Trophoblast cell (in vitro differentiated cells and primary cell): ENCODE data around the gene LAMTOR3.
A peak's percentile ranks its signal among the peaks of the same experiment; 100 is the strongest.

Experiments used
- DNase-seq, 2 donors: peaks; one replicate each; pipeline ENCODE4 v3.0.0-alpha.2; 2016
- H2AFZ ChIP-seq: 2 replicates; pipeline ENCODE4 v1.6.1; 2013; ENCODE audit warnings: low read length, moderate library complexity, mild to moderate bottlenecking; ENCODE audit not compliant: insufficient read depth, poor library complexity
- H2AK5ac ChIP-seq: 2 replicates; pipeline ENCODE4 v1.6.1; 2013; ENCODE audit warnings: mild to moderate bottlenecking, low read length
- H2BK120ac ChIP-seq: 2 replicates; pipeline ENCODE4 v1.6.1; 2013; ENCODE audit warnings: low read length, mild to moderate bottlenecking, moderate library complexity; ENCODE audit not compliant: insufficient read depth, poor library complexity
- H2BK12ac ChIP-seq: 2 replicates; pipeline ENCODE4 v1.6.1; 2013; ENCODE audit warnings: mild to moderate bottlenecking, low read length, moderate library complexity
- H2BK5ac ChIP-seq: 2 replicates; pipeline ENCODE4 v1.6.1; 2013; ENCODE audit warnings: low read length, low read depth, moderate library complexity, mild to moderate bottlenecking; ENCODE audit not compliant: poor library complexity
- H3K14ac ChIP-seq: 2 replicates; pipeline ENCODE4 v1.6.1; 2013; ENCODE audit warnings: mild to moderate bottlenecking, low read length
- H3K18ac ChIP-seq: 2 replicates; pipeline ENCODE4 v1.6.1; 2013; ENCODE audit warnings: mild to moderate bottlenecking, low read length
- H3K23ac ChIP-seq: 2 replicates; pipeline ENCODE4 v1.6.1; 2013; ENCODE audit warnings: low read length
- H3K27ac ChIP-seq: 2 replicates; pipeline ENCODE4 v1.5.1; 2013; ENCODE audit warnings: low read depth, mild to moderate bottlenecking, inconsistent platforms, low read length, moderate library complexity
- H3K27me3 ChIP-seq: 2 replicates; pipeline ENCODE4 v1.6.1; 2013; ENCODE audit warnings: inconsistent platforms, mild to moderate bottlenecking, low read length, moderate library complexity; ENCODE audit not compliant: insufficient read depth
- H3K36me3 ChIP-seq, 2 experiments: 1 replicate in 1 of 2; 2 replicates in 1 of 2; pipeline ENCODE4 v1.6.1; 2013; ENCODE audit warnings: low read length in 2 of 2, mild to moderate bottlenecking in 2 of 2, moderate library complexity in 1 of 2; ENCODE audit not compliant: insufficient read depth in 2 of 2, control insufficient read depth in 1 of 2
- H3K4ac ChIP-seq: 2 replicates; pipeline ENCODE4 v1.6.1; 2013; ENCODE audit warnings: low read depth, mild to moderate bottlenecking, low read length, moderate library complexity
- H3K4me1 ChIP-seq, 2 experiments: 1 replicate in 1 of 2; 2 replicates in 1 of 2; pipeline ENCODE4 v1.6.1; 2013; ENCODE audit warnings: low read length in 2 of 2, mild to moderate bottlenecking in 2 of 2, moderate library complexity in 1 of 2; ENCODE audit not compliant: insufficient read depth in 2 of 2, control insufficient read depth in 1 of 2
- H3K4me2 ChIP-seq: 2 replicates; pipeline ENCODE4 v1.6.1; 2013; ENCODE audit warnings: inconsistent platforms, mild to moderate bottlenecking, low read length, moderate library complexity
- H3K4me3 ChIP-seq: 2 replicates; pipeline ENCODE4 v1.5.1; 2013; ENCODE audit warnings: mild to moderate bottlenecking, low read depth, low read length, inconsistent platforms
- H3K79me1 ChIP-seq: one replicate; pipeline ENCODE4 v1.6.1; 2013; ENCODE audit warnings: low read length
- H3K79me2 ChIP-seq: 2 replicates; pipeline ENCODE4 v1.6.1; 2013; ENCODE audit warnings: low read length, mild to moderate bottlenecking; ENCODE audit not compliant: control insufficient read depth, insufficient read depth, poor library complexity
- H3K9ac ChIP-seq: 2 replicates; pipeline ENCODE4 v1.6.1; 2013; ENCODE audit warnings: mild to moderate bottlenecking, low read length
- H3K9me3 ChIP-seq: 2 replicates; pipeline ENCODE4 v1.6.1; 2013; ENCODE audit warnings: low read depth, mild to moderate bottlenecking, control low read depth, inconsistent platforms, low read length; ENCODE audit not compliant: insufficient read depth
- H4K12ac ChIP-seq: 2 replicates; pipeline ENCODE4 v1.6.1; 2013; ENCODE audit warnings: low read depth, mild to moderate bottlenecking, low read length, moderate library complexity
- H4K8ac ChIP-seq: 2 replicates; pipeline ENCODE4 v1.6.1; 2013; ENCODE audit warnings: low read depth, mild to moderate bottlenecking, low read length, moderate library complexity
- H4K91ac ChIP-seq: one replicate; pipeline ENCODE4 v1.6.1; 2013; ENCODE audit warnings: low read depth, mild to moderate bottlenecking, low read length, moderate library complexity
- WGBS: extraction: QIAGEN DNeasy Blood & Tissue Kit; methylation state at CpG from one replicate; pipeline ENCODE4 v1.1.7; 2013; ENCODE audit warnings: missing lambda C conversion rate; ENCODE audit not compliant: insufficient read length, insufficient coverage; ENCODE audit errors: extremely low coverage; 5-methylcytosine and 5-hydroxymethylcytosine counted together

Gene LAMTOR3

GRCh38 chr4:99879458-99879857 lies 14.8 kb downstream of the LAMTOR3 start:
- Histone ChIP-seq H2AK5ac (no peak overlapping the region), H3K4me1 (peaks cover 2% of the 10 kb centered on the region in 2 experiments), H3K18ac (no peak overlapping the region), H3K36me3 (peaks cover 3 to 10% of the 10 kb centered on the region in 2 experiments), H3K4me2 (no peak overlapping the region), H4K12ac (no peak overlapping the region), H2BK12ac (no peak overlapping the region), H2BK120ac (no peak overlapping the region), H3K4me3 (no peak overlapping the region), H3K27ac (no peak overlapping the region), H3K27me3 (no peaks in the 10 kb centered on the region), H2AFZ (no peak overlapping the region), H2BK5ac (no peak overlapping the region), H3K79me1 (no peaks in the 10 kb centered on the region), H4K91ac (no peak overlapping the region), H3K23ac (no peak overlapping the region), H4K8ac (no peak overlapping the region), H3K14ac (no peak overlapping the region), H3K9me3 (no peaks in the 10 kb centered on the region), H3K4ac (no peak overlapping the region), H3K9ac (no peak overlapping the region), H3K79me2 (no peaks in the 10 kb centered on the region)
- DNase-seq, result peak in 1 of 2 donors; percentile 12
- no CpG with 5 or more reads among the region's 3 CpGs for WGBS

GRCh38 chr4:99878604-99879003 lies 15.6 kb downstream of the LAMTOR3 start:
- no peaks in the 10 kb centered on the region for H3K79me2 ChIP-seq
- DNase-seq, result no peak
- no peak overlapping the region for H3K9ac ChIP-seq
- no peak overlapping the region for H3K14ac ChIP-seq
- no peak overlapping the region for H3K27ac ChIP-seq
- peaks cover 3 to 10% of the 10 kb centered on the region in 2 experiments for H3K36me3 ChIP-seq
- H3K4ac ChIP-seq, result no peak overlapping the region
- H3K18ac ChIP-seq, result no peak overlapping the region
- H2BK5ac ChIP-seq, result no peak overlapping the region
- H2BK12ac ChIP-seq, result no peak overlapping the region
- no peak overlapping the region for H2AK5ac ChIP-seq
- no peak overlapping the region for H2AFZ ChIP-seq
- no peaks in the 10 kb centered on the region for H3K79me1 ChIP-seq
- H4K91ac ChIP-seq, result no peak overlapping the region
- no peak overlapping the region for H4K8ac ChIP-seq
- H4K12ac ChIP-seq, result no peak overlapping the region
- H3K4me2 ChIP-seq, result no peak overlapping the region
- H2BK120ac ChIP-seq, result no peak overlapping the region
- no peaks in the 10 kb centered on the region for H3K9me3 ChIP-seq
- H3K4me1 ChIP-seq, result peaks cover 2% of the 10 kb centered on the region in 2 experiments
- H3K23ac ChIP-seq, result no peak overlapping the region
- H3K27me3 ChIP-seq, result no peaks in the 10 kb centered on the region
- H3K4me3 ChIP-seq, result no peak overlapping the region

GRCh38 chr4:99876946-99877345 lies 17.3 kb downstream of the LAMTOR3 start:
- H2BK5ac ChIP-seq, result no peak overlapping the region
- no peak overlapping the region for H3K27ac ChIP-seq
- H4K91ac ChIP-seq, result no peak overlapping the region
- no peak overlapping the region for H2BK120ac ChIP-seq
- H4K8ac ChIP-seq, result no peak overlapping the region
- peak; percentile 23 to 81 for DNase-seq
- no CpG with 5 or more reads among the region's 3 CpGs for WGBS
- H3K14ac ChIP-seq, result no peak overlapping the region
- no peak overlapping the region for H3K23ac ChIP-seq
- no peak overlapping the region for H3K4ac ChIP-seq
- no peaks in the 10 kb centered on the region for H3K79me2 ChIP-seq
- H3K9me3 ChIP-seq, result no peaks in the 10 kb centered on the region
- no peak overlapping the region for H3K18ac ChIP-seq
- H3K4me2 ChIP-seq, result no peak overlapping the region
- no peak overlapping the region for H2BK12ac ChIP-seq
- no peak overlapping the region for H2AK5ac ChIP-seq
- H4K12ac ChIP-seq, result no peak overlapping the region
- H3K9ac ChIP-seq, result no peak overlapping the region
- no peak overlapping the region for H3K4me3 ChIP-seq
- no peak overlapping the region for H2AFZ ChIP-seq
- peaks cover 3 to 10% of the 10 kb centered on the region in 2 experiments for H3K36me3 ChIP-seq
- no peaks in the 10 kb centered on the region for H3K27me3 ChIP-seq
- peaks cover 2% of the 10 kb centered on the region in 2 experiments for H3K4me1 ChIP-seq
- no peaks in the 10 kb centered on the region for H3K79me1 ChIP-seq

GRCh38 chr4:99875071-99875470 lies 19.2 kb downstream of the LAMTOR3 start:
- H3K4ac ChIP-seq, result no peak overlapping the region
- no peaks in the 10 kb centered on the region for H3K27me3 ChIP-seq
- no peak overlapping the region for H4K12ac ChIP-seq
- H3K79me2 ChIP-seq, result no peaks in the 10 kb centered on the region
- DNase-seq, result peak in 1 of 2 donors; percentile 79
- no peak overlapping the region for H3K14ac ChIP-seq
- H3K4me1 ChIP-seq, result peaks cover 6 to 11% of the 10 kb centered on the region in 2 experiments
- peaks cover 0 to under 1% of the 10 kb centered on the region in 2 experiments for H3K36me3 ChIP-seq
- H2BK12ac ChIP-seq, result no peak overlapping the region
- no peak overlapping the region for H2BK5ac ChIP-seq
- no peak overlapping the region for H3K9ac ChIP-seq
- no peak overlapping the region for H3K27ac ChIP-seq
- no peaks in the 10 kb centered on the region for H3K9me3 ChIP-seq
- no peak overlapping the region for H3K4me3 ChIP-seq
- no peak overlapping the region for H4K91ac ChIP-seq
- no peak overlapping the region for H2AFZ ChIP-seq
- peaks cover 2% of the 10 kb centered on the region for H3K79me1 ChIP-seq
- no peak overlapping the region for H3K23ac ChIP-seq
- no peak overlapping the region for H3K4me2 ChIP-seq
- no peak overlapping the region for H2BK120ac ChIP-seq
- no peak overlapping the region for H4K8ac ChIP-seq
- H3K18ac ChIP-seq, result no peak overlapping the region
- H2AK5ac ChIP-seq, result no peak overlapping the region
